ENCODE measurements around the gene ABCC2. TPM values are rescaled to one million over a fixed set of nuclear protein-coding genes. Genes with fewer than 3 reads are reported as not detected.

The ABCC2 gene
- total and polyA plus RNA-seq, 2 donors (not counting 1 experiment from before 2014, with no cell fraction given): 4.2 to 7.0 TPM

DNA sequence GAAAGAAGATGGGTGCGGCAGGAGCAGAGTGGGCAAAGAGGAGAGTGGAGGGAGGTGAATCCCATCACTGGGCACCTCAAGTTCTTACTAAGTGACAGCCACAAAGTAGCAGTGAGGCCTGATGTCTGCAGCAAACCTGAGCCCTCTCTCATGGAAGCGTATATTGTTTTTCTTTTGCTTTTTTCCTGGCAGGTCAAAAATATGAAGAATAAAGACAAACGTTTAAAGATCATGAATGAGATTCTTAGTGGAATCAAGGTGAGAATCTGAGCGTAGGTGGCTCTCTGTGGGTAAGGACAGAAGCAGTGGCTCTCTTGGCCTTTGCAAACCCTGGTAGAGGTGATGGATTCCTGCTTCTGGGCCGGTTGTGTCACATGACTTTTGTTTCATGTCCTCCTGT lies 22.8 kb downstream of the ABCC2 start:
- ChIA-PET POLR2A (no interaction called here), CTCF (interaction anchor here (0.7 kb wide), 1 partner anchor 560 kb away, joined by 3 read pairs; no protein-coding TSS in a partner anchor)
- no peak overlapping the region for H2AFZ ChIP-seq (ENCODE audit: insufficient read depth, low read depth, low read length, poor library complexity, severe bottlenecking)
- no peak for TF ChIP-seq EZH2 (IDR thresholded peaks at IDR 0.05; ENCODE audit: borderline replicate concordance, insufficient read depth, low read depth, low read length, poor library complexity, severe bottlenecking)
- DNase-seq (no peak), ATAC-seq (ENCODE audit: low read depth) (no peak)
- Mint-ChIP-seq H3K27me3 (no peaks in the 10 kb centered on the region), H3K4me3 (no peak overlapping the region), H3K9me3 (ENCODE audit: insufficient read depth) (no peaks in the 10 kb centered on the region), H3K4me1 (no peaks in the 10 kb centered on the region), H3K27ac (no peak overlapping the region)
- no peaks in the 10 kb centered on the region for H3K9me3 ChIP-seq (ENCODE audit: control extremely low read depth in 1 of 3, control insufficient read depth in 2 of 3, insufficient read depth in 1 of 3, low read length in 2 of 3)
- H3K4me3 ChIP-seq (ENCODE audit: control extremely low read depth in 1 of 5, extremely low read depth in 1 of 5, insufficient read depth in 1 of 5, low read depth in 2 of 5, low read length in 4 of 5): no peak overlapping the region
- H3K4me1 ChIP-seq (ENCODE audit: control insufficient read depth in 2 of 2, insufficient read depth in 2 of 2, low read length in 2 of 2): no peaks in the 10 kb centered on the region
- H3K27me3 ChIP-seq (replicated peaks in 1 of 4; ENCODE audit: control extremely low read depth in 1 of 4, control insufficient read depth in 3 of 4, insufficient read depth in 4 of 4, low read length in 3 of 4): no peaks in the 10 kb centered on the region
- 97% methylated on average over 4 of the region's 5 CpGs for WGBS (ENCODE audit: insufficient coverage)
- intact Hi-C loops (cut with micrococcal nuclease): no loop called here
- H3K79me2 ChIP-seq (ENCODE audit: control insufficient read depth, insufficient read depth, low read length): no peaks in the 10 kb centered on the region
- H3K27ac ChIP-seq (ENCODE audit: low read length in 2 of 2): no peak overlapping the region
- H3K36me3 ChIP-seq (replicated peaks in 1 of 2; ENCODE audit: control extremely low read depth in 1 of 2, control insufficient read depth in 1 of 2, extremely low read depth in 1 of 2, insufficient read depth in 2 of 2, low read length in 1 of 2): no peaks in the 10 kb centered on the region
- H3K9ac ChIP-seq (ENCODE audit: low read length): no peak overlapping the region
- no peak overlapping the region for H3K4me2 ChIP-seq (replicated peaks; ENCODE audit: low read depth, low read length, poor library complexity, severe bottlenecking)
- no peaks in the 10 kb centered on the region for H4K20me1 ChIP-seq (ENCODE audit: control insufficient read depth, insufficient read depth, low read length, poor library complexity, severe bottlenecking)

DNA sequence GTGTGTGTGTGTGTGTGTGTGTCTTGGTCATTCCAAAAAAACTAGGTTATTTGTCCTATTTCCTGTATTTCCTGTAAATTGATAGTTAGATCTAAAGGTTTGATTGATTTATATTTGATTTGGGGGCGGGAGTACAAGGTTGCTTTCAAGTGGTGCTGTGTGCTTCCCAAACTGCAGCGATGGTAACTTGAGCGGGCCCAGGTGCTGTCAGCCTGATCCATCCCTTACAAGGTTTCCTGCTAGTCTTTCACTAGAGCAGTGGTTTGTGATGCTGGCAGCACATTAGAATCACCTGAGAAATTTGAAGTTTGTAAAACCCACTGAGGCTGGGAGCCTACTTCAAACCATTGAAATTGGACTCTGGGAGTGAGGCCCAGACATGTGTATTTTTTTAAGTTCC lies 23.7 kb downstream of the ABCC2 start:
- POLR2A ChIA-PET: no interaction called here
- Histone ChIP-seq H2AFZ (ENCODE audit: insufficient read depth, low read depth, low read length, poor library complexity, severe bottlenecking) (no peak overlapping the region), H3K36me3 (replicated peaks in 1 of 2; ENCODE audit: control extremely low read depth in 1 of 2, control insufficient read depth in 1 of 2, extremely low read depth in 1 of 2, insufficient read depth in 2 of 2, low read length in 1 of 2) (no peaks in the 10 kb centered on the region), H3K79me2 (ENCODE audit: control insufficient read depth, insufficient read depth, low read length) (no peaks in the 10 kb centered on the region), H3K9me3 (ENCODE audit: control extremely low read depth in 1 of 3, control insufficient read depth in 2 of 3, insufficient read depth in 1 of 3, low read length in 2 of 3) (no peaks in the 10 kb centered on the region), H3K27me3 (replicated peaks in 1 of 4; ENCODE audit: control extremely low read depth in 1 of 4, control insufficient read depth in 3 of 4, insufficient read depth in 4 of 4, low read length in 3 of 4) (no peaks in the 10 kb centered on the region), H3K27ac (ENCODE audit: low read length in 2 of 2) (no peak overlapping the region), H3K4me3 (ENCODE audit: control extremely low read depth in 1 of 5, extremely low read depth in 1 of 5, insufficient read depth in 1 of 5, low read depth in 2 of 5, low read length in 4 of 5) (no peak overlapping the region), H3K4me1 (ENCODE audit: control insufficient read depth in 2 of 2, insufficient read depth in 2 of 2, low read length in 2 of 2) (no peaks in the 10 kb centered on the region), H3K9ac (ENCODE audit: low read length) (no peak overlapping the region), H4K20me1 (ENCODE audit: control insufficient read depth, insufficient read depth, low read length, poor library complexity, severe bottlenecking) (no peaks in the 10 kb centered on the region), H3K4me2 (replicated peaks; ENCODE audit: low read depth, low read length, poor library complexity, severe bottlenecking) (no peak overlapping the region)
- Mint-ChIP-seq H3K9me3 (ENCODE audit: insufficient read depth) (no peaks in the 10 kb centered on the region), H3K4me3 (no peak overlapping the region), H3K27me3 (no peaks in the 10 kb centered on the region), H3K27ac (no peak overlapping the region), H3K4me1 (no peaks in the 10 kb centered on the region)
- WGBS (ENCODE audit: insufficient coverage): 0% methylated on average over 1 of the region's 3 CpGs
- TF ChIP-seq EZH2 (IDR thresholded peaks at IDR 0.05; ENCODE audit: borderline replicate concordance, insufficient read depth, low read depth, low read length, poor library complexity, severe bottlenecking) (no peak), CTCF (IDR thresholded peaks at IDR 0.05) (no peak)
- ATAC-seq (ENCODE audit: low read depth): no peak
- no peak for DNase-seq
- CTCF ChIA-PET: interaction anchor here (0.7 kb wide), 1 partner anchor 561 kb away, joined by 3 read pairs; no protein-coding TSS in a partner anchor
- intact Hi-C loops (cut with micrococcal nuclease): no loop called here
